ENCODE measurements around the gene ASB6.

GRCh38 chr9:129585352-129585751, 56.6 kb downstream of the ASB6 start:
- TF ChIP-seq CTCF (IDR thresholded peaks at IDR 0.05) (no peak), POLR2A (IDR thresholded peaks at IDR 0.05) (no peak)
